ENCODE results near the gene TNC. TPM values are rescaled to one million over a fixed set of nuclear protein-coding genes. Genes with fewer than 3 reads are reported as not detected.
A peak's percentile ranks its signal among the peaks of the same experiment; 100 is the strongest.

The TNC gene
- total and polyA plus RNA-seq, 10 of the 15 experiments (the other 5 are each of a cell fraction or from before 2014, with no cell fraction given): 0.05 to 4.2 (median 0.14) TPM

- CTCF ChIA-PET: interaction anchor here (0.8 to 1.6 kb wide), 11 partner anchors 11 to 308 kb away, joined by 3 to 8 read pairs (median 3); partner anchors contain the start of gene TEX48
- RAD21 ChIA-PET (ENCODE audit: unreplicated experiment): interaction anchor here (0.6 to 2.5 kb wide), 23 partner anchors 8 to 487 kb away, joined by 3 to 28 read pairs (median 3); no protein-coding TSS in a partner anchor
- POLR2A ChIA-PET: interaction anchor here (0.6 to 1.5 kb wide), 5 partner anchors 8 to 494 kb away, joined by 3 to 11 read pairs (median 3); no protein-coding TSS in a partner anchor
- FAIRE-seq (no peak), ATAC-seq (peak; percentile 80), DNase-seq (ENCODE audit: low read depth, low spot score) (peak; percentile 17)
- BruUV-seq (replicated peaks): no TSS peak
- no peaks in the 10 kb centered on the region for H4K20me1 ChIP-seq (ENCODE audit: control insufficient read depth, insufficient read depth)
- in situ Hi-C loops (cut with MboI): no loop called here
- WGBS (ENCODE audit: insufficient coverage, insufficient replicate concordance, low lambda C conversion rate, missing lambda C conversion rate): 0% methylated on average over 4 of the region's 4 CpGs
- H3K9me3 ChIP-seq (replicated peaks; ENCODE audit: control insufficient read depth, insufficient read depth, low read length): no peaks in the 10 kb centered on the region
- H3K4me3 ChIP-seq: no peak overlapping the region
- intact Hi-C loops (cut with micrococcal nuclease; ENCODE audit: unreplicated experiment): no loop called here
- H3K27me3 ChIP-seq (replicated peaks in 1 of 2; ENCODE audit: control insufficient read depth in 2 of 2, insufficient read depth in 2 of 2, low read length in 1 of 2): no peaks in the 10 kb centered on the region; a peak in 1 of 4 replicates
- SMC1A ChIA-PET (ENCODE audit: uncharacterized antibody, unreplicated experiment): interaction anchor here (0.6 to 7.7 kb wide), 17 partner anchors 8 to 383 kb away, joined by 3 to 49 read pairs (median 5); partner anchors contain the start of gene TNFSF8
- 0 out of 2 replicates have a peak, but pooled peaks cover 3% of the 10 kb centered on the region for H3K4me1 ChIP-seq (ENCODE audit: control insufficient read depth, insufficient read depth, low read length)
- no peak overlapping the region for H2AFZ ChIP-seq (ENCODE audit: control insufficient read depth, low read depth, low read length)
- H3K36me3 ChIP-seq (ENCODE audit: control insufficient read depth in 2 of 2, insufficient read depth in 2 of 2, low read length in 1 of 2): no peaks in the 10 kb centered on the region
- H3K4me2 ChIP-seq (ENCODE audit: control insufficient read depth, insufficient read depth): no peak overlapping the region
- no peak overlapping the region for H3K9ac ChIP-seq (ENCODE audit: control insufficient read depth, insufficient read depth, low read length)
- no peaks in the 10 kb centered on the region for H3K79me2 ChIP-seq (ENCODE audit: control insufficient read depth, insufficient read depth, low read length)
- no peak overlapping the region for H3K27ac ChIP-seq (ENCODE audit: control insufficient read depth, insufficient read depth)
- TF ChIP-seq SREBF2 (IDR thresholded peaks at IDR 0.05; ENCODE audit: low read length) (no peak), IKZF2 (IDR thresholded peaks at IDR 0.05) (peak; percentile 70 to 77), IKZF1 (conservative IDR thresholded peaks at IDR 0.05) (peak; percentile 71), BHLHE40 (IDR thresholded peaks at IDR 0.05; ENCODE audit: borderline replicate concordance in 1 of 2, low read depth in 2 of 2, low read length in 1 of 2) (peak; percentile 52 to 65; a peak in 3 of 4 replicates), ZBTB4 (CRISPR knock-in tag; IDR thresholded peaks at IDR 0.05) (no peak), EP300 (IDR thresholded peaks at IDR 0.05; ENCODE audit: borderline replicate concordance in 1 of 2, control insufficient read depth in 1 of 2, low read depth in 2 of 2, low read length in 2 of 2) (peak; percentile 31 to 63; a peak in 2 of 4 replicates), RELB (IDR thresholded peaks at IDR 0.05; ENCODE audit: low read depth) (peak; percentile 84), RAD51 (IDR thresholded peaks at IDR 0.05) (no peak), CREB1 (IDR thresholded peaks at IDR 0.05; ENCODE audit: low read depth) (no peak), ZBED1 (IDR thresholded peaks at IDR 0.05; ENCODE audit: borderline replicate concordance) (peak; percentile 16; the same call in 1 of the 2 replicates), PBX3 (IDR thresholded peaks at IDR 0.05; ENCODE audit: insufficient replicate concordance, low read depth, low read length) (no peak), KDM1A (IDR thresholded peaks at IDR 0.05; ENCODE audit: borderline replicate concordance) (no peak)
Measured at GRCh38 chr9:114989600-114990410, 128.2 kb downstream of the TNC start.
